Right cardiac atrium (tissue), 5 donors: ENCODE results near the gene PMEPA1. TPM values are rescaled to one million over a fixed set of nuclear protein-coding genes. Genes with fewer than 3 reads are reported as not detected.

Experiments
- ATAC-seq, 2 donors: fragments of 200-7000 bp; cut with Tn5 transposase; one replicate each; pipeline versions ENCODE4 v1.8.0 to v1.9.1; 2020; ENCODE audit warnings: moderate library complexity in 2 of 2, mild to moderate bottlenecking in 1 of 2
- DNase-seq, 3 donors: peaks; one replicate each; pipeline ENCODE4 v3.0.0-alpha.2; 2020
- H3K27ac ChIP-seq: one replicate; pipeline ENCODE4 v1.5.1; 2013; ENCODE audit warnings: mild to moderate bottlenecking, low read length, control low read depth, moderate library complexity
- H3K27me3 ChIP-seq: one replicate; pipeline ENCODE4 v1.6.1; 2013; ENCODE audit not compliant: control insufficient read depth, insufficient read depth
- H3K4me1 ChIP-seq: one replicate; pipeline ENCODE4 v1.6.1; 2013; ENCODE audit warnings: low read length; ENCODE audit not compliant: control insufficient read depth, insufficient read depth
- H3K4me3 ChIP-seq: one replicate; pipeline ENCODE4 v1.5.1; 2013; ENCODE audit warnings: low read length, control low read depth
- H3K9me3 ChIP-seq: one replicate; pipeline ENCODE4 v1.6.1; 2013; ENCODE audit warnings: low read length; ENCODE audit not compliant: control insufficient read depth
- WGBS: extraction: QIAGEN DNeasy Blood & Tissue Kit; methylation state at CpG from one replicate; pipeline ENCODE4 v1.1.7; 2013; 5-methylcytosine and 5-hydroxymethylcytosine counted together
- intact Hi-C, 4 donors: fragments of 100-400 bp; cut with DNase I; formaldehyde crosslinking; loops; one replicate each; pipeline versions ENCODE4 v1.11.0 to v1.14.0; 2022 to 2023
- long read RNA-seq, 4 donors: library from polyadenylated mRNA; unstranded; transcript quantifications; one replicate each; pipeline ENCODE4 v2.0.0, GENCODE V29; 2020 to 2021
- polyA plus RNA-seq: library from polyadenylated mRNA; stranded (reverse); fragments of 200-250 nt; gene quantifications from one replicate; pipeline ENCODE4 v1.2.3, GENCODE V29; 2013
- total RNA-seq, 4 donors: library from RNA; stranded (reverse); fragmentation: NEBNext Ultra II Directional; extraction: Animal tissue kit (Norgen Biotek cat#: 25700); gene quantifications; one replicate each; pipeline ENCODE4 v1.2.1, GENCODE V29; 2021
- donor health status: healthy with polysubstance abuse.
- donor health status: DM: no; HTN: yes; CAD: no.
- donor health status: DM: no; HTN: no; CAD: no.
- donor health status: DM: no; HTN: yes; CAD: no; lungs with severe emphysema.
- donor health status: DM: yes; HTN: yes; CAD: no.

PMEPA1 gene
- total RNA-seq: 10 to 100 TPM; 31.7 to 82.0 (median 44.3) TPM
- 17.3 TPM for polyA plus RNA-seq
- long read RNA-seq, donor 1, full-length matches to known transcripts: 44 of 72 reads
- long read RNA-seq, donor 1, partial matches to known transcripts: 2 of 72 reads
- long read RNA-seq, donor 1, other reads (novel, unspliced or antisense): 26 of 72 reads
- long read RNA-seq, donor 2, full-length matches to known transcripts: 23 of 31 reads
- long read RNA-seq, donor 2, partial matches to known transcripts: 4 of 31 reads
- long read RNA-seq, donor 2, other reads (novel, unspliced or antisense): 4 of 31 reads
- long read RNA-seq, donor 3, full-length matches to known transcripts: 27 of 95 reads
- long read RNA-seq, donor 3, partial matches to known transcripts: 4 of 95 reads
- long read RNA-seq, donor 3, other reads (novel, unspliced or antisense): 64 of 95 reads
- long read RNA-seq, donor 4, full-length matches to known transcripts: 42 of 52 reads
- long read RNA-seq, donor 4, partial matches to known transcripts: 3 of 52 reads
- long read RNA-seq, donor 4, other reads (novel, unspliced or antisense): 7 of 52 reads

- intact Hi-C loops: loop anchor here in 1 of 4 donors (10.0 kb wide), 1 partner anchor 55 kb away; no protein-coding TSS in a partner anchor
- peak; percentile 95 to 98 (median 97) for DNase-seq
- peaks cover 6% of the 10 kb centered on the region for H3K4me1 ChIP-seq
- under 1% methylated on average over 92 of the region's 92 CpGs for WGBS
- H3K4me3 ChIP-seq: peak within 1 kb of the TSS; percentile 75
- H3K27me3 ChIP-seq: no peaks in the 10 kb centered on the region
- H3K27ac ChIP-seq: peak within 1 kb of the TSS; percentile 84
- no peaks in the 10 kb centered on the region for H3K9me3 ChIP-seq
- peak; percentile 95 for ATAC-seq
Observed at GRCh38 chr20:57709823-57710799, at the start of gene PMEPA1. Gene PMEPA1, minus strand, starts transcription at chr20:57710015. Its CDS starts 433 bp downstream, at chr20:57709582.

- 59% methylated on average over 1 of the region's 1 CpG for WGBS
- intact Hi-C loops: no loop called here
Observed at GRCh38 chr20:57757767-57758166, 48.0 kb upstream of the PMEPA1 start.

GRCh38 chr20:57756921-57757320, 47.1 kb upstream of the PMEPA1 start:
- 88% methylated on average over 4 of the region's 4 CpGs for WGBS
- Histone ChIP-seq H3K9me3 (peaks cover 1% of the 10 kb centered on the region), H3K4me3 (no peak overlapping the region), H3K27ac (no peak overlapping the region), H3K4me1 (peaks cover 3% of the 10 kb centered on the region), H3K27me3 (no peaks in the 10 kb centered on the region)
- DNase-seq (no peak), ATAC-seq (no peak)
- intact Hi-C loops: no loop called here

More at GRCh38 chr20:57757767-57758166, 48.0 kb upstream of the PMEPA1 start:
- peaks cover 3% of the 10 kb centered on the region for H3K4me1 ChIP-seq
- H3K27me3 ChIP-seq: no peaks in the 10 kb centered on the region
- H3K4me3 ChIP-seq: no peak overlapping the region
- no peak for DNase-seq
- H3K27ac ChIP-seq: no peak overlapping the region
- H3K9me3 ChIP-seq: peaks cover 1% of the 10 kb centered on the region
- no peak for ATAC-seq

GRCh38 chr20:57756213-57756612, 46.4 kb upstream of the PMEPA1 start:
- Histone ChIP-seq H3K9me3 (peaks cover 1% of the 10 kb centered on the region), H3K27me3 (no peaks in the 10 kb centered on the region), H3K4me3 (no peak overlapping the region), H3K4me1 (peaks cover 3% of the 10 kb centered on the region), H3K27ac (no peak overlapping the region)
- ATAC-seq (no peak), DNase-seq (no peak)
- 93% methylated on average over 4 of the region's 4 CpGs for WGBS
- intact Hi-C loops: no loop called here

- ATAC-seq (no peak), DNase-seq (no peak)
- Histone ChIP-seq H3K4me3 (no peak overlapping the region), H3K4me1 (peaks cover 3% of the 10 kb centered on the region), H3K27me3 (no peaks in the 10 kb centered on the region), H3K9me3 (peaks cover 1% of the 10 kb centered on the region), H3K27ac (no peak overlapping the region)
- WGBS: 83% methylated on average over 1 of the region's 1 CpG
- intact Hi-C loops: no loop called here
Observed at GRCh38 chr20:57755609-57756008, 45.8 kb upstream of the PMEPA1 start.

GRCh38 chr20:57754190-57754589, 44.4 kb upstream of the PMEPA1 start:
- 61% methylated on average over 3 of the region's 3 CpGs for WGBS
- no peak overlapping the region for H3K27ac ChIP-seq
- H3K4me1 ChIP-seq: peaks cover 5% of the 10 kb centered on the region
- intact Hi-C loops: no loop called here
- no peak overlapping the region for H3K4me3 ChIP-seq
- H3K27me3 ChIP-seq: no peaks in the 10 kb centered on the region
- ATAC-seq (no peak), DNase-seq (no peak)
- H3K9me3 ChIP-seq: peaks cover 1% of the 10 kb centered on the region

- H3K27me3 ChIP-seq: no peaks in the 10 kb centered on the region
- peaks cover 1% of the 10 kb centered on the region for H3K9me3 ChIP-seq
- peaks cover 7% of the 10 kb centered on the region for H3K4me1 ChIP-seq
- ATAC-seq (no peak), DNase-seq (no peak)
- H3K4me3 ChIP-seq: no peak overlapping the region
- no peak overlapping the region for H3K27ac ChIP-seq
- 71% methylated on average over 14 of the region's 14 CpGs for WGBS
- intact Hi-C loops: no loop called here
Observed at GRCh38 chr20:57753332-57754164, 43.7 kb upstream of the PMEPA1 start.

GRCh38 chr20:57751411-57751810, 41.6 kb upstream of the PMEPA1 start:
- 97% methylated on average over 5 of the region's 5 CpGs for WGBS
- no peak for DNase-seq

GRCh38 chr20:57749869-57750268, 40.1 kb upstream of the PMEPA1 start:
- H3K27ac ChIP-seq: no peak overlapping the region
- H3K9me3 ChIP-seq: no peaks in the 10 kb centered on the region
- peaks cover 11% of the 10 kb centered on the region for H3K4me1 ChIP-seq
- no peaks in the 10 kb centered on the region for H3K27me3 ChIP-seq
- ATAC-seq (no peak), DNase-seq (no peak)
- intact Hi-C loops: loop anchor here in 1 of 4 donors (10.0 kb wide), 1 partner anchor 55 kb away; no protein-coding TSS in a partner anchor
- WGBS: 80% methylated on average over 7 of the region's 7 CpGs
- H3K4me3 ChIP-seq: no peak overlapping the region

More at GRCh38 chr20:57751411-57751810, 41.6 kb upstream of the PMEPA1 start:
- Histone ChIP-seq H3K9me3 (no peaks in the 10 kb centered on the region), H3K4me3 (no peak overlapping the region), H3K27ac (no peak overlapping the region), H3K27me3 (no peaks in the 10 kb centered on the region), H3K4me1 (peaks cover 11% of the 10 kb centered on the region)
- intact Hi-C loops: no loop called here
- ATAC-seq: no peak

- Histone ChIP-seq H3K27me3 (no peaks in the 10 kb centered on the region), H3K4me1 (peaks cover 10% of the 10 kb centered on the region), H3K27ac (peak overlapping the region; percentile 75), H3K4me3 (no peak overlapping the region), H3K9me3 (no peaks in the 10 kb centered on the region)
- ATAC-seq (peak; percentile 9 to 38), DNase-seq (no peak)
- 18% methylated on average over 13 of the region's 13 CpGs for WGBS
- intact Hi-C loops: loop anchor here in 1 of 4 donors (10.0 kb wide), 1 partner anchor 54 kb away; no protein-coding TSS in a partner anchor
Observed at GRCh38 chr20:57749131-57749690, 39.4 kb upstream of the PMEPA1 start.
